ENCODE results near the gene DOK5. TPM values are rescaled to one million over a fixed set of nuclear protein-coding genes. Genes with fewer than 3 reads are reported as not detected.

Gene DOK5
- total RNA-seq, 2 donors from 2014 or later, result 4.6 to 6.7 TPM

GRCh38 chr20:54585217-54585616 is 109.8 kb downstream of the DOK5 start:
- no peak overlapping the region for H3K27ac ChIP-seq (ENCODE audit: low read depth, low read length)
- no peak for TF ChIP-seq CTCF (conservative IDR thresholded peaks at IDR 0.05)
- no peaks in the 10 kb centered on the region for H3K27me3 ChIP-seq (ENCODE audit: control insufficient read depth, insufficient read depth, low read length, poor library complexity, severe bottlenecking)
- no peaks in the 10 kb centered on the region for H3K4me1 ChIP-seq (ENCODE audit: control insufficient read depth, insufficient read depth, low read length)
- DNase-seq, result no peak
- H3K9me3 ChIP-seq (ENCODE audit: control insufficient read depth, low read length), result no peaks in the 10 kb centered on the region
- Mint-ChIP-seq H3K4me3 (no peak overlapping the region), H3K36me3 (ENCODE audit: low read depth) (no peaks in the 10 kb centered on the region), H3K27ac (no peak overlapping the region), H3K9me3 (no peaks in the 10 kb centered on the region), H3K27me3 (ENCODE audit: insufficient read depth) (no peaks in the 10 kb centered on the region), H3K4me1 (no peaks in the 10 kb centered on the region)
- H3K9ac ChIP-seq (ENCODE audit: extremely low read depth, low read length, poor library complexity, severe bottlenecking), result no peak overlapping the region
- no peaks in the 10 kb centered on the region for H3K36me3 ChIP-seq (ENCODE audit: control insufficient read depth, insufficient read depth, low read length)
- 95 to 100% methylated on average over 2 to 3 of the region's 3 CpGs for WGBS, 2 experiments (ENCODE audit: insufficient coverage in 1 of 2, insufficient read length in 1 of 2)
- no peak overlapping the region for H3K4me3 ChIP-seq (ENCODE audit: low read length)

GRCh38 chr20:54587408-54587807 is 112.0 kb downstream of the DOK5 start:
- no peaks in the 10 kb centered on the region for H3K36me3 ChIP-seq (ENCODE audit: control insufficient read depth, insufficient read depth, low read length)
- no peak overlapping the region for H3K4me3 Mint-ChIP-seq
- H3K9me3 ChIP-seq (ENCODE audit: control insufficient read depth, low read length), result no peaks in the 10 kb centered on the region
- no peaks in the 10 kb centered on the region for H3K27me3 ChIP-seq (ENCODE audit: control insufficient read depth, insufficient read depth, low read length, poor library complexity, severe bottlenecking)
- no peaks in the 10 kb centered on the region for H3K4me1 Mint-ChIP-seq
- no peak overlapping the region for H3K27ac Mint-ChIP-seq
- TF ChIP-seq CTCF (conservative IDR thresholded peaks at IDR 0.05), result no peak
- H3K36me3 Mint-ChIP-seq (ENCODE audit: low read depth), result no peaks in the 10 kb centered on the region
- H3K9ac ChIP-seq (ENCODE audit: extremely low read depth, low read length, poor library complexity, severe bottlenecking), result no peak overlapping the region
- 92 to 94% methylated on average over 4 to 6 of the region's 6 CpGs for WGBS, 2 experiments (ENCODE audit: insufficient coverage in 1 of 2, insufficient read length in 1 of 2)
- no peak overlapping the region for H3K27ac ChIP-seq (ENCODE audit: low read depth, low read length)
- no peaks in the 10 kb centered on the region for H3K4me1 ChIP-seq (ENCODE audit: control insufficient read depth, insufficient read depth, low read length)
- no peak overlapping the region for H3K4me3 ChIP-seq (ENCODE audit: low read length)
- no peaks in the 10 kb centered on the region for H3K27me3 Mint-ChIP-seq (ENCODE audit: insufficient read depth)
- no peaks in the 10 kb centered on the region for H3K9me3 Mint-ChIP-seq
- no peak for DNase-seq

- H3K4me3 Mint-ChIP-seq, result no peak overlapping the region
- no peaks in the 10 kb centered on the region for H3K36me3 Mint-ChIP-seq (ENCODE audit: low read depth)
- Histone ChIP-seq H3K27ac (ENCODE audit: low read depth, low read length) (no peak overlapping the region), H3K36me3 (ENCODE audit: control insufficient read depth, insufficient read depth, low read length) (no peaks in the 10 kb centered on the region), H3K4me3 (ENCODE audit: low read length) (no peak overlapping the region), H3K9ac (ENCODE audit: extremely low read depth, low read length, poor library complexity, severe bottlenecking) (no peak overlapping the region), H3K9me3 (ENCODE audit: control insufficient read depth, low read length) (no peaks in the 10 kb centered on the region), H3K27me3 (ENCODE audit: control insufficient read depth, insufficient read depth, low read length, poor library complexity, severe bottlenecking) (no peaks in the 10 kb centered on the region), H3K4me1 (ENCODE audit: control insufficient read depth, insufficient read depth, low read length) (no peaks in the 10 kb centered on the region)
- no peaks in the 10 kb centered on the region for H3K4me1 Mint-ChIP-seq
- TF ChIP-seq CTCF (conservative IDR thresholded peaks at IDR 0.05), result no peak
- DNase-seq, result no peak
- H3K27me3 Mint-ChIP-seq (ENCODE audit: insufficient read depth), result no peaks in the 10 kb centered on the region
- no peak overlapping the region for H3K27ac Mint-ChIP-seq
- no peaks in the 10 kb centered on the region for H3K9me3 Mint-ChIP-seq
- 90 to 92% methylated on average over 2 to 4 of the region's 4 CpGs for WGBS, 2 experiments (ENCODE audit: insufficient coverage in 1 of 2, insufficient read length in 1 of 2)
Observed at GRCh38 chr20:54589402-54590030, 114.1 kb downstream of the DOK5 start.

Data from endodermal cell (in vitro differentiated cells).